GM15510 (cell line): Measurements from ENCODE around the gene MBOAT2.

Experiments used
- POLR2A ChIP-seq: IDR thresholded peaks from 3 replicates; pipeline ENCODE4 v1.6.1; 2011; ENCODE audit warnings: borderline replicate concordance; ENCODE audit not compliant: insufficient read length; ENCODE audit errors: extremely low read depth

MBOAT2 gene, protein sequence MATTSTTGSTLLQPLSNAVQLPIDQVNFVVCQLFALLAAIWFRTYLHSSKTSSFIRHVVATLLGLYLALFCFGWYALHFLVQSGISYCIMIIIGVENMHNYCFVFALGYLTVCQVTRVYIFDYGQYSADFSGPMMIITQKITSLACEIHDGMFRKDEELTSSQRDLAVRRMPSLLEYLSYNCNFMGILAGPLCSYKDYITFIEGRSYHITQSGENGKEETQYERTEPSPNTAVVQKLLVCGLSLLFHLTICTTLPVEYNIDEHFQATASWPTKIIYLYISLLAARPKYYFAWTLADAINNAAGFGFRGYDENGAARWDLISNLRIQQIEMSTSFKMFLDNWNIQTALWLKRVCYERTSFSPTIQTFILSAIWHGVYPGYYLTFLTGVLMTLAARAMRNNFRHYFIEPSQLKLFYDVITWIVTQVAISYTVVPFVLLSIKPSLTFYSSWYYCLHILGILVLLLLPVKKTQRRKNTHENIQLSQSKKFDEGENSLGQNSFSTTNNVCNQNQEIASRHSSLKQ

DNA sequence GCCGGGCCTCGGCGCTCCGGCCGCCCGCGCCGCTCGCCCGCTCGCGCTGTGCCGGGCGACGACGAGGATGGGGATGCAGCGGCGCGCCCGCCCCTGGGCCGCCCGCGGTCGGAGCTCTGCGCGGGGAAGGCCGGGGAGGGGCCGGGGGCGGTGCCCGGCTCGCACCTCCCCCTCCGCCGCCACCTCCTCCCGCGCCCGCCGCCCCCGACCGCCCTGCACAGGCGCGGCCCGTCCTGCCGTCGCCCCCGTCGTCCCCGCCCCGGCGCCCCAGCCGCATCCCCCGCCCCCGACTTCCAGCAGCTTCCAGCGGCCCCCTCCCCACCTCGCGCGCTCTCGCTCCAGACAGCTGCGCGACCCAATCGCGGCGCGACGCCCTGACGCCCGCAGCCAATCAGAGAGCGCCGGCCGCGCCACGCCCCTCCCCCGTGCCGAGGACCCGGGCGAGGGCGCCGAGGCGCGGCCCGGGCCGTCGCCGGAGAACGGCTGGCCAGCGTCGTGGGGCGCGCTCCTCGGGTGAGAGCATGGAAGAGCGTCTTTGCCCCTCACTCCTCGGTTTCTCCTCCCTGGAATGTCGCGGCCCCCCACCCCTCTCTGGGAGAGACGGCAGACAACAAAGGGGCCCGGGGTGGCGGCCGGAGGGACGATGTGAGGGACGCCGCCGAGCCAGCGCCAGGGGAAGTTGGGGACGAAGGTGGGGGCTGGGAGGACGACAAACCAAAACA, at the start of gene MBOAT2:
MBOAT2 (minus strand) TSS at position 69 of the 722 bp plus-strand sequence. CDS start 70 bp downstream, outside the sequence.
- TF ChIP-seq POLR2A = peak; percentile 53

DNA sequence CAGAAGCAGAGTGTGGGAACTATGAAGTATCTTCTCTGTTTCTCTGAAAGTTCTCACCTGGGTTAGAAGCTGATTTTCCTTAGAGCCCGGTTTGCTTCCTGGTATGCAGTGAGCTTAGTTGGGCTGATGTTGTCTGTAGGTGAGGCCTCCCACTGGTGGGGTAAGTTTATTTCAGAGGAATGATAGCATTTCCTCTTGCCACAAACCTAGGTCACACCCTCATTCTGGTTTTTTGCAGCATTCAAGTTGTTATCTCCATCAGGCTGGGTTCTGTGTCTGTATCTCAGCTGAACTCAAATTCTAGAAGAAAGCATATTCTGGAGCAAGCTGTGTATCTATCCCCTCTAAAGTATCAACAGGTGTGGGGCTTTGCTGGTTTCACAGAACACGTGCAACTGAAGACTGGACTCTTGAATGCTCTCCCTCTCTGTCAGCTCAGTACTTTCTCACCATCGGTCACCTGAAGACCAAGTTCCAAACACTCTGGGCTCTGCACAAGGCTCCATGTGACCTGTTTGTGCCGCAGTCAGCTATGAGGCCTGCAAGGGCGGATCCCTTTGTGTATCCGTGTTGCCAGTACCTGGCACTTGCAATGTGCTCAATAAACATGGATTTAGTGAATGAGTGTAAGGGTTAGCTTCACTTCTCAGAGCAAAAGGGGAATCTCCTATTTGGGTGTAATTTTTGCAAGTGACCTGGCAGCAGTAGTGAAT, 49.5 kb upstream of the MBOAT2 start:
- no peak for TF ChIP-seq POLR2A

DNA sequence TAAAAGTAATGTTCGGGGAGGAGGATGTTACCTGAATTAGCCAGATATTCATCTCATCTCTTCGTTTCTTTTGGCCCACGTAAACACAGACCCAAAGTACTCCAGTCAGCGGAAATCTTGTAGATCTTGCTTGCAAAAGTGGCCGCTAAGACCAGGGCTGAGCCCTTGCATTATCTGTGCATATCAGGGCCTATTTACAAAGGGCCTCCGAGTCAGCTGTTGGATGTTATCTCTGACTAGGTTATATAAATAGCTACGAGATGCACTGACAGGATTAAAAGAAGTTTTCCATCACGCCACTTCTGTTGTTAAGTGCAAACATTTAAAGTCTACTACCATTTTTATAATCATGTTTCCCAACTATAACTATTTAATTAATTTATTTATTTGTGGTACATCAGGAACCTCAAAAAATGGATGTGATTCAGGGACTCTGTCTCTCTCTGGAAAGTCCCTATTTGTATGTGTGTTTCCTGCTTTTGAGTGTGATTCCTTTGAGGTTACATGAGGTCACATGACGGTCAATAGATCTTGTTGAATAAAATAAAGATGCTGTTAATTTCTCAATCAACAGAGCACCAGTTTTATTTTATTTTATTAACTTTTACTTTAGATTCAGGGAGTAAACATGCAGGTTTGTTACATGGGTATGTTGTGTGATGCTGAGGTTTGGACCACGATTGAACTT, 46.8 kb upstream of the MBOAT2 start:
- TF ChIP-seq POLR2A = no peak

DNA sequence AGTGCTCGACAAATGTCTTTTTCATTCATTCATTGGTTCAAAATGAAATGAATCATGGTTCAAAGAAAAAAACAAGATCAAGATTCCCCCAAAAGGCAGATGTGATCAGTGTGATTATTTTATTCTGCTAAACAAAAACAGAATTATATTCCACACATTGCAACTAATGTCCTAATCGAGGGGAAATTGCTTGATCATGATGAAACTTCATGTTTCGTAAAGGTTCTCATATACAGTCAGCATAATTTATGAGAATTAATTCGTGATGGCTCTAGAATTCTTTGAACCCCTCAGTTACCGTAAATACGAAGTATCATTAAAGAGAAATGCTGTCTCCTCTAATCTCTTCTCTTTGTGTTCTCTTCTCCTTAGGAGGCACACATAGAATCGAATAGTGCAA, 42.1 kb upstream of the MBOAT2 start:
- TF ChIP-seq POLR2A = no peak

DNA sequence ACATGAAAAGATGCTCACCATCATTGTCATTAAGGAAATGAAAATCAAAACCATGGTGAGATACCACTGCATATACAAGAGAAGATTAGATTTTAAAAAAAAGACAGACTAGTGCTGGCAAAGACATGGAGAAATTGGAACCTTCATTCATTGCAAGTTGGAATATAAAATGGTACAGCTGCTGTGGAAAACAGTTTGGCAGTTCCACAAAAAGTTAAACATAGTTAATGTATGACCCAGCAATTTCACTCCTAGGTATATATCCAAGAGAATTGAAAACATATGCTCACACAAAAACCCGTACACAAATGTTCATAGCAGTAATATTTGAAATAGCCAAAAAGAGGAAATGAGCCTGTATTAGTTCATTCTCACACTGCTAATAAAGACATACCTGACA, 33.7 kb upstream of the MBOAT2 start:
- no peak for TF ChIP-seq POLR2A

DNA sequence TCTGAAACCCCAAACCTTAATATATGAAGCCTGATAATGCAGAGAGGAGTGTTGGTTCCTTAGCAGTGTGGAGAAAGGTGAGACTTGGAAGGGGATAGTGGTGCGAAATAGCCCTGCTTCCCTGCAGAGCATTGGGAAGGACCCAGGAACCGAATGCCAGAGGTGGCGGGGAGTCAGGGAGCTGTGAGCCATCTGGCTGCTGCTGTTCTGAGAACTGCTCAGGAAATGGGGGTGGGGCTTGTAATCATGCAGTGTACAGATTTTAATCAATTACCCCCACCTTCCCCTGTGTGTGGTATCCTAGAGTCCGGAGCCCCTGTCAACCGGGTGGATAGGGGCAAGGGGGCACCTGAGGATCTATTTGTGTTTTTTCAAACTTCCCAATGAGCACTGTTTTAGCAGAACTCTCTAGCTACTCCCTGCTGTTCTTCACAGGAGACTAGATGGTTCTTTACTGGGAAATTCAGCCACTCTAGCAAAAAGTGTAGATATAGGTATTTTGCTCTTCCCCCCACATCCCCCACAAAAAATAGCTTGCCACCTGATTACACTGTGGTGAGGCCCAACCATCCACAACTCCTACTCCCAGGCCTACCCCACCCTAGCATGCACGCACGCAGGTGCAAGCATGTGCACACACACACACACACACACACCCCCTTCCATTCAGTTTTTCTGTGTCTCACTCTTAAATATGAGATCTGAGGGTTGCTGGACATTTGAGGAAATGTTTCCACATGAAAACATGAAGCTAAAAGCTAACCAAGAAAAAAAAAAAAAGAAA, 30.1 kb upstream of the MBOAT2 start:
- no peak for TF ChIP-seq POLR2A

DNA sequence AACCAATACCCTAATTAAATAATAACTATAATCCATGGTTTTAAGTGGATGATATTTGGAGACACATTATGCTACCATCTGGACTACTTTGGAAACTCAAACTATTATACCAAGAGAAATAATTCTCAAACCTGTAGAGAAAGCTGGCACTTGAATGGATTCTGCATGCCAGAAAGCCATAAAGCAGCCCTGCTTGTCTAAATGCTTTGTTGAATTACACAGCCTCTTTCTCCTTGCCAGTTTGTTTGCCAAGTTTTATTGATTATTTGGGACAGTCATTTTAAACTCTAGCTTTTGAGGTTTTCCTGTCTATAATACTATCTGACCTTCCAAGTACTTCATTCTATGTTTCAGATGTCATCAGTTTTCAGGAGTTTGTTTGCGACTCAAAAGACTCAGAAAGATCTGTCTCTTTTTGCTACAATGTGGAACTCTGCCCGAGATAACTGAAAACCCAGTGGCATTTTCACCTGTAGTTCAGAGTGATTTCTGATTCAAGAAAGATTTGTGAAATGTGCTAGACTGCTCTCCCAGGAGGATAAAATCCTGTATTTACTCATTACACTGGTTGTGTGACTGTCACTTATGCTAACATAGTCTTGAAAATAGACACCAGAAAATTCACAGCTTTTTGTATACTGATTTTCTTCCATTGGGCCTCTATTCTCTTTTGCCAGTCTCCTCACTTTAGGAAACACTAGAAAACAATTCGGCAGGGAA, 29.2 kb upstream of the MBOAT2 start:
- TF ChIP-seq POLR2A = no peak

DNA sequence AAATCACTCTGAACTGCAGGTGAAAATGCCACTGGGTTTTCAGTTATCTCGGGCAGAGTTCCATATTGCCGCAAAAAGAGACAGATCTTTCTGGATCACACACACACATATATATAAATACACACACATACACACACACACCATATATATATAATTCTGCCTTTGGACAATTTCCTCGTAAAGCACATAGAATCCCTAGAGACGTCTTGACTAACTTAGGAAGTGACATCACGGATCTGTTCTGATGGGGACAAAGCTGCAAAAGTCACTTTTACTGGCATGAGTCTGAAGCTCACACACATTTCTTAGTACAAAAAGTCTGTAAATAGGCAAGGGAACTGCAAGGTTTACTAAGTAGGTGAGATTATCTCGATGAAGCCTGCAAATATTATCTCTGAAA, 28.6 kb upstream of the MBOAT2 start:
- TF ChIP-seq POLR2A = no peak

DNA sequence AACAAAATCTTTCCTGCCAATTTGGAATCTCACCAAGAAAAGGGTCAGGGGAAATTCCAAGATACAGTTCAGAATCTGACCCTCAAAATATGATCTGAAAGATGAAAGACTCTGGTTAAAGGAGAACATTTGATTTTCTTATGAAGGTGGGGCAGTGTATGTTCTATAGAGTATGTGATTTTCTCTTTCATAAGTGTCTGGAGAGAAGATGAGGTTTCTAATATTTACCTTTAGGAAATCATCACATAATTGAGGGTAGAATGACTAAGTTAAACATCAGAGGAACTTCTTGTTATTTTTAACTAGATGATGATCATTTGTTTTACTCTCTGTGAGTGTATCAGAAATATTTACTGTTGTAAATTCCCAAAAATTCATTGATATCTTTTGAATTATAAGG, 27.8 kb upstream of the MBOAT2 start:
- TF ChIP-seq POLR2A = no peak

DNA sequence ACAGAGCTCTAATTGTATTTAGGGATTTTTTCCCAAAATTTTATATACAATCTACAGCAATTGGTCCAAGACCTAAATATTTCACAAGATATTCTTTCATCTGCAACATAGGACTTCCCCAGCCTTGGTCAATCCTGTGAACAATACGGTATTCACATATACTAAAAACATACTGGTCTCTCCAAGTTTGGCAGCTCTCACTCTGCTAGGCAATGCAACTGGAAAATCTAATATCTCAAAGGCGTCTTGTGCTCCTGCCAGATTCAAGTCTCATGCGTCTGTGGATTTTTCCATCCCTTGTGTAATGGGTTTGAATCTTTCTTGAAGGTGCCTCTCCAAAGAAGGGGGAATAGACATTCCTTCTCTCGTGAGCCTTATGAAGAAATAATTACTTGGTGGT, 27.4 kb upstream of the MBOAT2 start:
- no peak for TF ChIP-seq POLR2A

DNA sequence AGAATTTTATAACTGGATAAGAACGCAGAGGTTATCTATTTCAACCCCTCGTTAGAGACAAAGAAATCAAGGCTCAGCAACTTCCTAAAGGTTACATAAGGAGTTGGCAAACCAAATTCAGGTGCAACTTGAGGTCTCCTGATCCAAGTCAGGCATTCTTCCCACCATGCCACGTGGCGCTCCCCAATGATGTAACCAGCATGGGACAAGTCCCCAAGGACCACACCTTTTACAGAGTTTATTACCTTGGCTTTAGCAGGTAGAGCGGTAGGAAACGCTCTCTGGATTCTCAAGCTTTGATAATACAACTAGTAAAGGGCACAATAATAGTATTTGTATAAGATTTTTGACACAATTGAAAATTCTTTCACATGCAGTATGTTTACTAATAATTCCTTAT, 26.7 kb upstream of the MBOAT2 start:
- TF ChIP-seq POLR2A = no peak

DNA sequence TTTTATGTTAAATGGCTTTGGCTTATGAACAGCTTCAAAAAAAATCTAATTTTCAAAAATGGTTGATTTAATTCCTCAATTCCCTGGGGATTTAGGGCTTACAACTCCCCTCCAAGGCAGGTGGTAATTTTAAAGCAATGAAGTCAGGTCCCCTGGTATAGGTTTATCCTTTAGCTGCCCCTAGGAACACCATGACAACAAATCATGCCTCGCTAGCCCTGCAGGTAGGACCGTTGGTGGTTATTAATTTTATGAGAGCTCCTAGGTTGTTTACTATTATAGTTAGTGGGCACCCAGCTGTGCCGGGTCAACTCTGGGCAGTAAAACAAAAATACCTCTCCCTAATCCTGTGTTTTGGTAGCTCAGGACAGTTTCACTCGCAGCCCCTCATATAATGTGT, 26.2 kb upstream of the MBOAT2 start:
- no peak for TF ChIP-seq POLR2A

DNA sequence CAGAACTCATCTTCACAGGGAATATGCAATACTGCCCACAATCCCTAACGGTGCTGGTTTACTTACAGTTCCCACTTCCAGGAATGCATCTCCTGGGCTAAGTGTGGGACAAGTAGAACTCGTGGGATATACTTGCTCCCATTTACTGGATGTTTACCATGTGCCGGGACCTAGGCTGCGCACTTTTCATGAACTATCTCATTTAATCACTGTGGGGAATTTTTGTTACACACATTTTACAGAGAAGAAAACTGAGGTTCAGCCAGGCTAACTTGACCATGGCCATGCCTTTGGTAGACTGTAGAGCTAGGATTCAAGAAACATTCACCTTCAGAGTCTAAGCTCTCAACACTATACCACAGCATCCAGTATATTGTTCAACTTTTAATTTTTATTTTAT, 24.4 kb upstream of the MBOAT2 start:
- TF ChIP-seq POLR2A = no peak

DNA sequence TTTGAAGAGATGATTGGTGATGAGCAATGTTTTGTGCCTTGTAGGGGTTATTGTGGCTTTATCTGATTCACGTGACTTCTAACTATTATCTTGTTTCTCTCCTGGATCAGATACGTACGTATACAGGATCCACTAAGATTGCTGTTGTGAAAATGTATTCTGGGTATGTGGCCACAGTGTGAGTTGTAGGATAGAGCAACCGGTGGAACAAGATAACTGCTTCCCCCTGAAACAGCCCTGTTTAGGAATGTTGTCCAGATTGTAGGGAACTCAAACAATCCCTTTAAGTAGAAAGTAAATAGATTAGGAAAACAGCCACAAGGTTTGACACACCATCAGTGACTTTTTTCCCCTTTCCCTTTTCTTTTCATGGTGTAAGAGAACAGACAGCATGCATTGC, 22.3 kb upstream of the MBOAT2 start:
- no peak for TF ChIP-seq POLR2A

DNA sequence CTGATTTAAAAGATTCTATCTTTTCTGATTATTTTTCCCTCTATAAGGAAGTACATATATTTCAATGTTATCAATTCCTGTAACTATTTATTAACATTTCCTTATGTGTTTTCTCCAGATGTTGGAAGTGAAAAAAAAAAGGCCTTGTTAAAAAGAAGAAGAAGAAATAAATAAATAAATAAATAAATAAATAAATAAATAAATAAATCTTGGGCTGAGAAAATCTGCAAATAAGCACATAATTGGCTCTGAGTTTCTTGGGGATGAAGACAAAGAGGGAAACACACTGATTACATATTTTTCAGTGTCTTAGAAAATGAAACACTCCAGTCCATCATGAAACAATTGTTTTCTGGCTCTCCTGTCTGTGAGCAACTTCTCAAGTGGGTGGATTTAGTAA, 21.1 kb upstream of the MBOAT2 start:
- TF ChIP-seq POLR2A = no peak
